Choroid plexus epithelial cell (primary cell): Measurements from ENCODE around the gene SYF2.

Experiments
- DNase-seq: peaks from one replicate; pipeline ENCODE4 v3.0.0-alpha.2; 2010; ENCODE audit warnings: low read depth
- H3K4me3 ChIP-seq: 2 replicates; pipeline ENCODE4 v1.5.1; 2011; ENCODE audit warnings: low read depth, mild to moderate bottlenecking, control low read depth, low read length, moderate library complexity
- TF ChIP-seq, protein P1 (sequence below): conservative IDR thresholded peaks from 2 replicates; pipeline ENCODE4 v1.5.1; 2011; ENCODE audit warnings: low read depth, mild to moderate bottlenecking, control low read depth, inconsistent platforms, low read length, moderate library complexity

SYF2 gene

DNA sequence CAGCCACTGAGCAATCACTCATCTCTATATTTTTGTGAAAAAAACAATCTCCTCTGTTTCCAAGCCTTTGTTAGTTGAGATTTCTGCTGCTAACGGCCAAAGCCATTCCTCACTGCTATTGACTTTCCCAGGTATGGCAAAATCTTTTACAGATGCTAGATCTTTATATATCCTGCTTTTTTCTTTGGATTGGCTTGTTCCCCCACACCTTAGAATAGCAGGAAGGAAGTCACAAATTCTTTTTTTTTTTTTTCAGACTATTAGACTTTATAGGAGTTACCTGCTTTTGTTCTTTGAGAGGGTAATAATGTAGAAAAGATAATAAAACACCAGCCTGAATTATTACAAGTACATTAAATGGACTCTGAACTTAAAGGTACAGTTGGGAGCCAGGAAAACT lies 24.2 kb downstream of the SYF2 start:
- DNase-seq, result no peak
- TF ChIP-seq, protein P1, sequence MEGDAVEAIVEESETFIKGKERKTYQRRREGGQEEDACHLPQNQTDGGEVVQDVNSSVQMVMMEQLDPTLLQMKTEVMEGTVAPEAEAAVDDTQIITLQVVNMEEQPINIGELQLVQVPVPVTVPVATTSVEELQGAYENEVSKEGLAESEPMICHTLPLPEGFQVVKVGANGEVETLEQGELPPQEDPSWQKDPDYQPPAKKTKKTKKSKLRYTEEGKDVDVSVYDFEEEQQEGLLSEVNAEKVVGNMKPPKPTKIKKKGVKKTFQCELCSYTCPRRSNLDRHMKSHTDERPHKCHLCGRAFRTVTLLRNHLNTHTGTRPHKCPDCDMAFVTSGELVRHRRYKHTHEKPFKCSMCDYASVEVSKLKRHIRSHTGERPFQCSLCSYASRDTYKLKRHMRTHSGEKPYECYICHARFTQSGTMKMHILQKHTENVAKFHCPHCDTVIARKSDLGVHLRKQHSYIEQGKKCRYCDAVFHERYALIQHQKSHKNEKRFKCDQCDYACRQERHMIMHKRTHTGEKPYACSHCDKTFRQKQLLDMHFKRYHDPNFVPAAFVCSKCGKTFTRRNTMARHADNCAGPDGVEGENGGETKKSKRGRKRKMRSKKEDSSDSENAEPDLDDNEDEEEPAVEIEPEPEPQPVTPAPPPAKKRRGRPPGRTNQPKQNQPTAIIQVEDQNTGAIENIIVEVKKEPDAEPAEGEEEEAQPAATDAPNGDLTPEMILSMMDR, result no peak
- H3K4me3 ChIP-seq, result no peak overlapping the region

DNA sequence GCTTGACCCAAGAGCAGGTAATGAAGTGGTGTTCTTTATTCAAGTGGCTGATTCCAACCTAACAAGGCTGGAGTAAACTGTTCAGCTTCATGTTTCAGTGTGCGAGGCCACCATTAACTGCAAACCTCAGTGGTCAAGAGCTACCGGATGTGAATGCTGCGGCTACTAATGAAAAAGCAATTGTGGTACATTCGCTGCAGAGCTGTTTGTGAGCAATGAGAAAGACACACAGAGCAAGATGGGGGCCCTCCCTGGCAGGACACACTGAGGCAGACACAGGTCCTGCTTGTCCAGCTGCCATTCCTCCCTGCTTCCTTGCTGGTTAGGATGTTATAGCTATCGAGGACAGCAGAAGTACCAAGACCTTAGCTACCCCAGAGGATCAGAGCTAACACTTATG lies 26.1 kb downstream of the SYF2 start:
- TF ChIP-seq, protein P1, result no peak
- no peak overlapping the region for H3K4me3 ChIP-seq

DNA sequence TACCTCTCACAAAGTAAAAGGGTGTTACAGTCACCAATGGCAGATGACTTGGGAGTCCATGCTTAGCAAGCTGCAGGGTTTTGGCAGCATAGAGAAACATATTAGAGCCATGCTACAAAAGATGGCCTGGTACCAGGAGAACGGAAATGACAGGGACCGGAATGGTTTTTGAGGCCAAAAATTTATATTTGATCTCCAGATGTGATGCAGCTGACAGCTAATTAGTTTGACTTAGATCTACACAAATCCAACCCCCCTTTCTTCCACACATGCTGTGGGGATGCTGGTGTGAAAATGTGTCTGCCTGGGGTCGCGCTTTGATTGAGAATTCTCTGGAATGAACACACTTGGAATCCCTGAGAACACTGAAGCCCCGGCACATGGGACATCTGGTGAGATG lies 26.5 kb downstream of the SYF2 start:
- DNase-seq, result no peak
- TF ChIP-seq, protein P1, result no peak
- H3K4me3 ChIP-seq, result no peak overlapping the region

More for the DNA sequence above, 26.1 kb downstream of the SYF2 start:
- DNase-seq, result no peak

DNA sequence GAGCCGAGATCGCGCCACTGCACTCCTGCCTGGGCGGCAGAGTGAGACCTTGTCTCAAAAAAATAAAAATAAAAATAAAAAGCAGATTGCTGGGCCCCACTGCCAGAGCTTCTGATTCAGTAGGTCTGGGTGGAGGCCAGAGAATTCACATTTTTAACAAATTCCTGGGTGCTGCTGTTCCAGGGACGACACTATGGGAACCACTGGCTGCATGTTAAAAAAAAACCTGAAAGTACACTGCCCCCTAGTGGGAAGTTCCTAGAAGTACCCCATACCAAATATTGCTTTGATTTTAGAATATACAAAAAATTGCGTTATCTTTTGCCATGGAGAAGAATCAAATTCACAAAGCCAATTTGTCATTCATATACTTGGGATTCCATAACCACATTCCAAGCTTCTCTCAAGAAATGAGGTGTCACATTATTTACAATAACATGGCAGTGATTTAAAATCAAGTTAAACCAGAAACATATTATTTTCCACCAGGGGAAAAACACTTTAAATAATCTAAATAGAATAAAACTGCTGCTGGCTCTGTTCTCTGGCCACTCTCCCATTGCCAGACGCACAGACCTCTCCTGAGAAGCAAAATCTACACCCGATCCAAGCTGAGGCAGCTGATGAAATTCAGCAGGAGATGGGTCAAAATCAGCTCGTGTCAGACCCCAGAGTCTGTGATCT lies 27.4 kb downstream of the SYF2 start:
- TF ChIP-seq, protein P1, result peak; percentile 72
- no peak overlapping the region for H3K4me3 ChIP-seq
- DNase-seq, result peak; percentile 75

DNA sequence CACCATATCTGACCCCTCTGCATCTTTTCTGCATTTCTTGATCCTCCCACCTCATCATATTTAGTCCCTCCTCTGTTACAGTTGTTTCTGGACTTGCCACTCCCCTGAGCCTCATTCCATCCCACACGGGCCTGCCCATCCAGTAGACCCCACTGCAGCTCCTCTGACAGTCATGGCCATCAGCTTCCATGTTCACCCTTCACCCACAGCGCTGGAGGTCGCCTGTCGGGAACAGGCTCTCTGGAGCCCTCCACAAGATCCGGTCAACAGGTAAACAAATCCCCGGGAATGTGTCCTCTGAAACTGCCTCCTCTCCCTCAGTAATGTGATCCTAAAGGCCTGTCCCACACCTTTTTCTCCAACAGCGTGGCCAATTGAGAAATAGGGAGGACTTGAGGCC lies 31.3 kb downstream of the SYF2 start:
- TF ChIP-seq, protein P1, result no peak
- no peak overlapping the region for H3K4me3 ChIP-seq
- DNase-seq, result no peak

DNA sequence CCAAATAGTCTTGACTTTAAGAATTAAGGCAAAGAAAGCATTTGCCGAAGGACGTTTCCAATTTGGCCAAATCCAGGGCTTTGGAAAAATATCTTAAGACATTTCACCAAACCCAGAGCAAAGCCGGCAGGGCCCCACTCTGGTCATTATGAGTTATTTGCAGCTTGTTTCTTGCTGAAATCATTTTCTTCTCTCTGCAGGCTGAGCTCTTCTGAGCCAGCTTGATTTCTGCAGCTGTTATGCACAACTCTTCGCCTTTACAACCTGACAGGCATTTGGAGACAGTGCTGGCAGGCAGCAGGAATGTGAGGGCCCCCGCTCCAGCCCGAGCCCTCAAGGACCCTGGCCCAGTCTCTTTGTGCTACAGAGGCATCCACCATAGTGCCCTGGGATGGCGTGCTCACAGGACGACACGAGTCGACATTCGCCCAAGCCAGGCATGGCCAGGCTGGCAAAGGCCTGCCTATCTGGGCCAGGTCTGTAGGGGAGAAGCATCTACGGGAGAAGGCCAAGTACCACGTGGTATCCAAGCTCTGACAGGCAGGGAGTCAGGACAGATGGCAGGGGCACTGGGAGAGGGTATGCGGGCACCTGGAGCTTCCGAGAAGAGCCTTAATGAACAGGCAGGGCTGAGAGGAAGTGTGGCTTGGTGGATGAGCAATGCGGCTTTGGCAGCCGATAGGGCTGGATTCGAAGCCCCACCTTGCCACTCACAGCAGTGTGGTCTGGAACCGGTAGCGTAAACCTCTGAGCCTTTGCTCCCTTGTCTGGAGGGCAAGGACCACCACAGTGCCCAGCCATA lies 32.3 kb downstream of the SYF2 start:
- TF ChIP-seq, protein P1, result no peak
- H3K4me3 ChIP-seq, result no peak overlapping the region
- DNase-seq, result no peak
